ENCODE measurements around the gene YTHDF1.

The YTHDF1 gene

DNA sequence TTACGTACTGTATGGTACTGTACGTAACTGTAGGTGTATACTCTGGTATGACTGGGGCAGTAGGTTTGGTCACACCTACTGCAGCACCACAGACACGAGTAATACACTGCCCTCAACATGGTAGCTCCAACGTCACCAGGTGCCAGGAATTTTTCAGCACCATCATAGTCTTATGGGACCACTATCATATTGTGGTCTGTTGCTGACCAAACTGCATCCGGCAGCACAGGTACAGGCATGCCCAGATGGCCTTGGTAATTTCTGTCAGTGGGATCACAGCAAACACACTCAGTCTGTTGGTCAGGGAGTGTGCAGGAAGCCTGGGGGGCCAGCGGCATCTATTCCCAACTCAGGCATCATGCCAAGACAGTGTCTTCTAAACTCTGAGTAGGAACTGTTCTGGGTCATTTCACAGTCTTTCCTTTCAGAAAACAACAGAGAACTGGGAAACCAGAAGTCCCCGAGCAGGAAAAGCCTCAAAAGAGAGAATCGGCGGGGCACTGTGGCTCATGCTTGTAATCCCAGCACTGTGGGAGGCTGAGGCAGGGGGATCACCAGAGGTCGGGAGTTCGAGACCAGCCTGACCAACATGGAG lies 5.8 kb downstream of the YTHDF1 start:
- no peak overlapping the region for H3K27ac ChIP-seq
- TF ChIP-seq, protein P1, sequence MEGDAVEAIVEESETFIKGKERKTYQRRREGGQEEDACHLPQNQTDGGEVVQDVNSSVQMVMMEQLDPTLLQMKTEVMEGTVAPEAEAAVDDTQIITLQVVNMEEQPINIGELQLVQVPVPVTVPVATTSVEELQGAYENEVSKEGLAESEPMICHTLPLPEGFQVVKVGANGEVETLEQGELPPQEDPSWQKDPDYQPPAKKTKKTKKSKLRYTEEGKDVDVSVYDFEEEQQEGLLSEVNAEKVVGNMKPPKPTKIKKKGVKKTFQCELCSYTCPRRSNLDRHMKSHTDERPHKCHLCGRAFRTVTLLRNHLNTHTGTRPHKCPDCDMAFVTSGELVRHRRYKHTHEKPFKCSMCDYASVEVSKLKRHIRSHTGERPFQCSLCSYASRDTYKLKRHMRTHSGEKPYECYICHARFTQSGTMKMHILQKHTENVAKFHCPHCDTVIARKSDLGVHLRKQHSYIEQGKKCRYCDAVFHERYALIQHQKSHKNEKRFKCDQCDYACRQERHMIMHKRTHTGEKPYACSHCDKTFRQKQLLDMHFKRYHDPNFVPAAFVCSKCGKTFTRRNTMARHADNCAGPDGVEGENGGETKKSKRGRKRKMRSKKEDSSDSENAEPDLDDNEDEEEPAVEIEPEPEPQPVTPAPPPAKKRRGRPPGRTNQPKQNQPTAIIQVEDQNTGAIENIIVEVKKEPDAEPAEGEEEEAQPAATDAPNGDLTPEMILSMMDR (IDR thresholded peaks at IDR 0.05) = no peak
- H3K79me2 ChIP-seq = peaks cover 79% of the 10 kb centered on the region
- no peak overlapping the region for H3K4me3 ChIP-seq (ENCODE audit: low read depth, low read length)
- no peaks in the 10 kb centered on the region for H3K9me3 ChIP-seq (ENCODE audit: control insufficient read depth, low read length)
- no peaks in the 10 kb centered on the region for H3K36me3 ChIP-seq (ENCODE audit: control insufficient read depth, insufficient read depth, low read length)
- H3K4me2 ChIP-seq (ENCODE audit: low read length) = no peak overlapping the region
- H2AFZ ChIP-seq = no peak overlapping the region
- H3K9ac ChIP-seq = no peak overlapping the region
- H3K27me3 ChIP-seq (ENCODE audit: control insufficient read depth, insufficient read depth, low read length) = no peaks in the 10 kb centered on the region
- peaks cover 14% of the 10 kb centered on the region for H3K4me1 ChIP-seq

- Histone ChIP-seq H3K27ac (no peak overlapping the region), H3K9me3 (ENCODE audit: control insufficient read depth, low read length) (no peaks in the 10 kb centered on the region), H2AFZ (no peak overlapping the region), H3K79me2 (peaks cover 70% of the 10 kb centered on the region), H3K4me3 (ENCODE audit: low read depth, low read length) (no peak overlapping the region), H3K4me1 (peaks cover 8% of the 10 kb centered on the region), H3K9ac (no peak overlapping the region), H3K27me3 (ENCODE audit: control insufficient read depth, insufficient read depth, low read length) (no peaks in the 10 kb centered on the region), H3K36me3 (ENCODE audit: control insufficient read depth, insufficient read depth, low read length) (no peaks in the 10 kb centered on the region), H3K4me2 (ENCODE audit: low read length) (no peak overlapping the region)
- TF ChIP-seq, protein P1 (IDR thresholded peaks at IDR 0.05) = no peak
Observed at GRCh38 chr20:63208346-63208909, 7.5 kb downstream of the YTHDF1 start.

GRCh38 chr20:63206878-63207277 lies 9.1 kb downstream of the YTHDF1 start:
- no peak overlapping the region for H3K4me3 ChIP-seq (ENCODE audit: low read depth, low read length)
- no peaks in the 10 kb centered on the region for H3K9me3 ChIP-seq (ENCODE audit: control insufficient read depth, low read length)
- no peak overlapping the region for H2AFZ ChIP-seq
- H3K36me3 ChIP-seq (ENCODE audit: control insufficient read depth, insufficient read depth, low read length) = no peaks in the 10 kb centered on the region
- no peak overlapping the region for H3K4me2 ChIP-seq (ENCODE audit: low read length)
- H3K4me1 ChIP-seq = peaks cover 6% of the 10 kb centered on the region
- TF ChIP-seq, protein P1 (IDR thresholded peaks at IDR 0.05) = no peak
- H3K9ac ChIP-seq = no peak overlapping the region
- peaks cover 67% of the 10 kb centered on the region for H3K79me2 ChIP-seq
- H3K27ac ChIP-seq = no peak overlapping the region
- H3K27me3 ChIP-seq (ENCODE audit: control insufficient read depth, insufficient read depth, low read length) = no peaks in the 10 kb centered on the region

DNA sequence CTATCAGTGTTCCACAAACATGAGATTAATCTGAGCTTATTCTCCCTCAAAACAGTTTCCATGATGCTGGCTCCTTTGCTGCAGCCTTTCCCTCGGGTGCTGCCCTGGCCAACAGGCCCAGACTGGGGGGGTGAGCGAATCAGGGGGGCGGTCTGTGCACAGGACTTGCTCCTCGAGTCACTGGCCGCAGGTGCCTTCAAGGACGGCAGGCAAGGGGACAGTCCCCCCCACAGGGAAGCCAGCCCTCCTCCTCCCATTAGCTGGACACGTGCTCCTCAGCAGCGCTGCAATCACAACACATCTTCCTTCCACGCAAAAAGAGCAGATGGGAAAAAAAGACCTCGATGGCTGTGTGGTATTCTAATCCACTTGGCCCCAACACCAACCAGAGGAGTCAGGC lies 10.0 kb downstream of the YTHDF1 start:
- no peak overlapping the region for H3K9ac ChIP-seq
- H3K27ac ChIP-seq = no peak overlapping the region
- no peak overlapping the region for H2AFZ ChIP-seq
- no peak overlapping the region for H3K4me2 ChIP-seq (ENCODE audit: low read length)
- no peaks in the 10 kb centered on the region for H3K27me3 ChIP-seq (ENCODE audit: control insufficient read depth, insufficient read depth, low read length)
- peaks cover 62% of the 10 kb centered on the region for H3K79me2 ChIP-seq
- no peaks in the 10 kb centered on the region for H3K36me3 ChIP-seq (ENCODE audit: control insufficient read depth, insufficient read depth, low read length)
- peaks cover 2% of the 10 kb centered on the region for H3K4me1 ChIP-seq
- H3K9me3 ChIP-seq (ENCODE audit: control insufficient read depth, low read length) = no peaks in the 10 kb centered on the region
- H3K4me3 ChIP-seq (ENCODE audit: low read depth, low read length) = no peak overlapping the region
- TF ChIP-seq, protein P1 (IDR thresholded peaks at IDR 0.05) = no peak

DNA sequence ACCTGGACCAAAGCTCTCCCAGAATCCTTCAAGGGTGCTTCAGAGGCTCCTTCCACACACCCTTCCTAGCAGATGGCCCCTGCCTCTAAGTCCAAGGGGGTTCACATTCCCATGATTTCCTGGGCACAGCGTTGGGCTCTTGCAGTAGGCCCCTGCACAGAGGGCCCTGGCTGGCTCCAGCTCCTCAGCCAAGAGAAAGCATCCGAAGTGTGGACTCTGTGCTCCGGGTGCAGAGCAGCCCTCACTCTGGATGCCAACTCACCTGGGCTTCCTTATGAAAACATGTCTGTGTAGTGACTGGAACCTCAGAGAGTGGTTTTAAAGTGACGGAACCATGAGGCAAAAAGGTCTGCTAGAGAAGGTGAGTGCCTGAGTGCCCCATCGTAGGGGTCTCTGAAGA lies 11.6 kb downstream of the YTHDF1 start:
- Histone ChIP-seq H3K9ac (no peak overlapping the region), H3K4me3 (ENCODE audit: low read depth, low read length) (no peak overlapping the region), H3K4me1 (no peaks in the 10 kb centered on the region), H3K27ac (no peak overlapping the region), H3K79me2 (peaks cover 59% of the 10 kb centered on the region), H2AFZ (no peak overlapping the region), H3K27me3 (ENCODE audit: control insufficient read depth, insufficient read depth, low read length) (no peaks in the 10 kb centered on the region), H3K4me2 (ENCODE audit: low read length) (no peak overlapping the region), H3K36me3 (ENCODE audit: control insufficient read depth, insufficient read depth, low read length) (no peaks in the 10 kb centered on the region), H3K9me3 (ENCODE audit: control insufficient read depth, low read length) (no peaks in the 10 kb centered on the region)
- TF ChIP-seq, protein P1 (IDR thresholded peaks at IDR 0.05) = no peak
